Activated CD4-positive, alpha-beta memory T cell treated with anti-CD3 and anti-CD28 coated beads for 36 hours (primary cell): Measurements from ENCODE around the gene FTO. TPM values are rescaled to one million over a fixed set of nuclear protein-coding genes. Genes with fewer than 3 reads are reported as not detected.

Experiments used
- CTCF ChIA-PET: fragments of 350-600 bp; sonication (Branson Sonifier 250); formaldehyde crosslinking; loops from one replicate; lab custom pipeline; 2021; ENCODE audit warnings: antibody characterized with exemption, inconsistent platforms; lab: Charles Lee
- POLR2A ChIA-PET: fragments of 350-600 bp; sonication (Branson Sonifier 250); formaldehyde crosslinking; loops from one replicate; lab custom pipeline; 2021; ENCODE audit warnings: antibody characterized with exemption; lab: Charles Lee
- DNase-seq: peaks from one replicate; pipeline ENCODE4 v3.0.0-alpha.2; 2020
- H3K27ac Mint-ChIP-seq: one replicate; pipeline ENCODE4 v1.8.0; 2021; ENCODE audit warnings: mixed read lengths
- H3K27me3 Mint-ChIP-seq: one replicate; pipeline ENCODE4 v1.8.0; 2021; ENCODE audit warnings: mixed read lengths
- H3K36me3 Mint-ChIP-seq: one replicate; pipeline ENCODE4 v1.8.0; 2021; ENCODE audit warnings: mixed read lengths
- H3K4me1 Mint-ChIP-seq: one replicate; pipeline ENCODE4 v1.8.0; 2021; ENCODE audit warnings: low read depth, mixed read lengths
- H3K4me3 Mint-ChIP-seq: one replicate; pipeline ENCODE4 v1.8.0; 2021; ENCODE audit warnings: mild to moderate bottlenecking, mixed read lengths
- H3K9me3 Mint-ChIP-seq: one replicate; pipeline ENCODE4 v1.8.0; 2021; ENCODE audit warnings: mixed read lengths
- intact Hi-C: fragments of 100-400 bp; cut with micrococcal nuclease; formaldehyde crosslinking; loops from one replicate; pipeline ENCODE4 v1.15.1; 2023
- total RNA-seq, 2 experiments: library from RNA; stranded (reverse); gene quantifications; one replicate each; pipeline ENCODE4 v1.2.3, GENCODE V29; 2021

The FTO gene
- total RNA-seq, 2 experiments from 2014 or later: 50.7 to 53.1 TPM

DNA sequence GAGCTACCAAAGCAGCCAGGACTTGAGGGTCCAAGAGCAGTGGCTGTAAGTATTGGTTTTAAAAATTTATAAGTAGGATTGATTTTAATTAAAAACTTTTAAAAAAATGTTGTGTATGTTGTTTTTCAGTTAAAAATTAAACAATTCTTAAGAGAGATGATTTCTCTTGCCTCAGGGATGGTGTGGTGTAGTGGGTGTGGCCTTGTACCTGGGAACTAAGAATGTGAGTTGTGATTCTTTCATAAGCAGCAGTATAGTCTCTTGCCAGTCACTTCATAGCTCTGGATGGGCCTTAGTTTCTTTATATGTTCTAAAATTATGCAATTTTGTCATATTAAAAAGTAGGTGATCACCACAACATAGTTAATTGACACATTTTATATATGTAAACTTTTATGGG, 99.5 kb downstream of the FTO start:
- H3K4me1 Mint-ChIP-seq: peaks cover 26% of the 10 kb centered on the region
- peaks cover 6% of the 10 kb centered on the region for H3K9me3 Mint-ChIP-seq
- H3K27me3 Mint-ChIP-seq: no peaks in the 10 kb centered on the region
- CTCF ChIA-PET: no interaction called here
- no peak for DNase-seq
- H3K27ac Mint-ChIP-seq: no peak overlapping the region
- POLR2A ChIA-PET: no interaction called here
- intact Hi-C loops: no loop called here
- H3K36me3 Mint-ChIP-seq: peaks cover 11% of the 10 kb centered on the region
- no peak overlapping the region for H3K4me3 Mint-ChIP-seq

DNA sequence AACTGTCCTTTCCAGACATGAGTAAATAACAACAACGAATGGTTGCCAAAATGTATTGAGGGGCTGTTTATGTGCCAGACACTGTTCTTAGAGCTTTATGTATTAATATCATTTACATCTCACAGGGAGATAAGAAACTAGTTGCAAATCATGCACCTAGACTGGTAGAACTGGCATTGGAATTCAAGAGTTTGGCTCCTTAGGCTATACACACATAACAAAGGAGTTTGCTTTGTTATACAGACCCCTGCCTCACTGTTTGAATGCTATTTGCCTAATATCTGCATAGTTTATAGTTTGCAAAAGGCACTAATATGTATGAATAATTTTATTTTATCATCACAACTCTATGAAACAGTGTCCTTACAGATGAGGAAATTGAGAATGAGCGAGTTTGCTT, 100.0 kb downstream of the FTO start:
- no peak overlapping the region for H3K4me3 Mint-ChIP-seq
- H3K9me3 Mint-ChIP-seq: peaks cover 6% of the 10 kb centered on the region
- no peak for DNase-seq
- intact Hi-C loops: no loop called here
- no peaks in the 10 kb centered on the region for H3K27me3 Mint-ChIP-seq
- ChIA-PET POLR2A (no interaction called here), CTCF (no interaction called here)
- no peak overlapping the region for H3K27ac Mint-ChIP-seq
- peaks cover 9% of the 10 kb centered on the region for H3K36me3 Mint-ChIP-seq
- H3K4me1 Mint-ChIP-seq: peaks cover 29% of the 10 kb centered on the region

DNA sequence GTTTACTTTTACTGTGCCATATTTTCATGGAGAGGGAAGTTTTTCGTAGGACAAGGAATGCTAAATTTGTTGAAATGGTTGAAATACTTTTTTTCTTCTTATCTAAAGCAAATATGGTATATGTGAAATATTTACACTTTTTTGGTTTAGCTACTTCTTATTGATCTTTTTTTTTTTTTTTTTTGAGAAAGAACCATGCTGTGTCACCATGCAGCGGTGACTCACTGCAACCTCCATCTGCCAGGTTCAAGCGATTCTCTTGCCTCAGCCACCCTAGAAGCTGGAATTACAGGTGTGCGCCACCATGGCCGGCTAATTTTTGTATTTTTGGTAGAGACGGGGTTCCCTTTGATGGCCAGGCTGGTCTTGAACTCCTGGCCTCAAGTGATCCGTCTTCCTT, 100.5 kb downstream of the FTO start:
- peaks cover 31% of the 10 kb centered on the region for H3K4me1 Mint-ChIP-seq
- H3K27ac Mint-ChIP-seq: no peak overlapping the region
- H3K9me3 Mint-ChIP-seq: peaks cover 6% of the 10 kb centered on the region
- intact Hi-C loops: no loop called here
- H3K36me3 Mint-ChIP-seq: peaks cover 9% of the 10 kb centered on the region
- CTCF ChIA-PET: interaction anchor here (0.6 kb wide), 1 partner anchor 20 kb away, joined by 3 read pairs; no protein-coding TSS in a partner anchor
- H3K4me3 Mint-ChIP-seq: no peak overlapping the region
- DNase-seq: no peak
- POLR2A ChIA-PET: no interaction called here
- no peaks in the 10 kb centered on the region for H3K27me3 Mint-ChIP-seq

DNA sequence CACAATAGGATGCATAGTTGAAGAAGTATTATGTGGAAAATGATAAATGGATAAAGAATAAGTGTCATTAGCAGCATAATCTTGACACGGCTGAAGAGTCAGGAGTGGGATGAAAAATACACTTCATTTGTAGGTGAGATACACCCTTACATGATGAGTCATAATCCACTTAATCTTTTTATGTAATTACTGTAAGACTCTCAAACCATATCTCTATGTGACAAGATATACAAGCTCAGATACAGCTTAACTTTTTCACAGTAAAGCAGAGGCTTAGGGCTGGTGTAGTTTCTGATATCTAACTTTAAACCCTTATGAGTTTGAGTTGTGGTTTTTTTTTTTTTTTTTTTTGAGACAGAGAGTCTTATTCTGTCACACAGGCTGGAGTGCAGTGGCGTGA, 101.2 kb downstream of the FTO start:
- DNase-seq: no peak
- ChIA-PET CTCF (interaction anchor here (0.6 kb wide), 1 partner anchor 20 kb away, joined by 3 read pairs; no protein-coding TSS in a partner anchor), POLR2A (no interaction called here)
- Mint-ChIP-seq H3K4me3 (no peak overlapping the region), H3K27me3 (no peaks in the 10 kb centered on the region), H3K4me1 (peaks cover 31% of the 10 kb centered on the region), H3K36me3 (peaks cover 11% of the 10 kb centered on the region), H3K27ac (no peak overlapping the region), H3K9me3 (peaks cover 4% of the 10 kb centered on the region)
- intact Hi-C loops: no loop called here

DNA sequence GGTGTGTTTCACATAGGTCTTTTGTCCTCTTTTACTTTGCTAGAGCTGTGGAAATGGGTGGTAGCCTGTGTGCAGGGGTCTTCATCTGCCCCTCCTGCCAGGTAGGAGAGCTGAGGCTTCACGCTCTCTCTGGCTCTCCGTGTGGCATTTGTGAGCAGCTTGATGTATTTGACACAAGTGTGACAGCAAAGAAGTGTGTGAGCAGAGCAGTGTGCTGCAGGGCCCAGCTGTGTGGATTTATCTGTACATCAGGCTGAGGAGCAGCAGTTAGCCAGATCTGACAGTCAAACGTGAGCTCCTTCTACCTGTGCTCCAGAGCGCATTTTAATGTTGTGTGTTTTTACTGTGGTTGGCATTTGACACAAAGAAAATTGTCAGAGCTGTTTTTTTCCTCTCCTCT, 101.8 kb downstream of the FTO start:
- Mint-ChIP-seq H3K4me1 (peaks cover 33% of the 10 kb centered on the region), H3K27me3 (no peaks in the 10 kb centered on the region), H3K27ac (no peak overlapping the region), H3K9me3 (peaks cover 4% of the 10 kb centered on the region), H3K36me3 (peaks cover 16% of the 10 kb centered on the region), H3K4me3 (no peak overlapping the region)
- ChIA-PET CTCF (no interaction called here), POLR2A (no interaction called here)
- no peak for DNase-seq
- intact Hi-C loops: no loop called here

DNA sequence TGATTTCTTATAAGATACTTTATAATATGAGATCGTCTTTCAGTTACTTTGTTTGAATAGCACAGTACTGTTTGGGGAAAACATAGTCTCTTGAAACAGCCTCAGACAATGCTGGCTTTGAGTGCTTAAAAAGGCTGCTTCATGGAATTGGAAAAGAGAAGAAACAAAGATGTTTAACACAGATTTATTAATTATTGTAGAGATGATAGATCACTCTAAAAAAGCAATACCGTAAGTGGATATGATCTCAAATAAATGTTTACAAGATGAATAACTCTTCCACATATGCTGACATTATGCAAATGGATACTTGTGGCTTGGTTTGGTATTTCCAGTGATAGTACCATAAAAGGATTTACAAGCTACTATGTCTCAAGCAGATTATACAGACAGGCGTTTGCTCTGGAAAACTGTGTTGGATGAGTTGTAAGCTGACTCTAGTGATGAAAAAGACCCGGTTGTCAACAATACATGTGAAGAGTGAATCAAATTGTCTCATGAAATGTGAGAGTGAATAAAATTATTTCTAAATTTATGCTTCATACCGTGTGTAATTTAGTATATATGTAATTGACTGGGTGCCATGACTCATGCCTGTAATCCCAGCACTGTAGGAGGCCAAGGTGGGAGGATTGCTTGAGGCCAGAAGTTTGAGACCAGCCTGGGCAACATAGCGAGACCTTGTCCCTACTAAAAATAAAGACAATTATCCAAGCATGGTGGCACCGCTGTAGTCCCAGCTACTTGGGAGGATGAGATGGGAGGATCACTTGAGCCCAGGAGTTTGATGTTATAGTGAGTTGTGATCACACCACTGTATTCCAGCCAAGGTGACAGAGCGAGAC, 105.4 kb downstream of the FTO start:
- peaks cover 22% of the 10 kb centered on the region for H3K4me1 Mint-ChIP-seq
- POLR2A ChIA-PET: no interaction called here

DNA sequence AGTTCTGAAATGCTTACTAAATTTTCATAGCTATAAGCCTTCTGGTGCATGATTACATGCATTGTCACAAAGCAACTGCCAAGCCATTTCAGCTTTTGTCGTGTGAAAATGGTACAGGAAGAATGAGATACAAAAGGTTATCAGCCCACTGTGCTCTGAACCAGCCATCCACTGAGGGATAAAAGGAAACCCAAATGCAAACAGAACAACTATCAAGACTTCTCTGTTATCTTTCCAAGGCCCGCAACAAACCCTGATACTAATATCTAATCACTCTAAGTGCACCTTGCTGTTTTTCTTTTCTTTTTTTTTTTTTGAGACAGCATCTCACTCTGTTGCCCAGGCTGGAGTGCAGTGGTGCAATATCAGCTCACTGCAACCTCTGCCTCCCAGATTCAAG, 109.0 kb downstream of the FTO start:
- Mint-ChIP-seq H3K4me1 (peaks cover 6% of the 10 kb centered on the region), H3K9me3 (no peaks in the 10 kb centered on the region), H3K27ac (no peak overlapping the region), H3K36me3 (peaks cover 28% of the 10 kb centered on the region), H3K27me3 (no peaks in the 10 kb centered on the region), H3K4me3 (no peak overlapping the region)
- POLR2A ChIA-PET: no interaction called here
- CTCF ChIA-PET: no interaction called here
- intact Hi-C loops: no loop called here
- no peak for DNase-seq

More for the DNA sequence above, 105.4 kb downstream of the FTO start:
- intact Hi-C loops: no loop called here
- Mint-ChIP-seq H3K9me3 (no peaks in the 10 kb centered on the region), H3K27me3 (no peaks in the 10 kb centered on the region), H3K4me3 (no peak overlapping the region), H3K36me3 (peaks cover 20% of the 10 kb centered on the region), H3K27ac (no peak overlapping the region)
- CTCF ChIA-PET: no interaction called here
- DNase-seq: no peak

DNA sequence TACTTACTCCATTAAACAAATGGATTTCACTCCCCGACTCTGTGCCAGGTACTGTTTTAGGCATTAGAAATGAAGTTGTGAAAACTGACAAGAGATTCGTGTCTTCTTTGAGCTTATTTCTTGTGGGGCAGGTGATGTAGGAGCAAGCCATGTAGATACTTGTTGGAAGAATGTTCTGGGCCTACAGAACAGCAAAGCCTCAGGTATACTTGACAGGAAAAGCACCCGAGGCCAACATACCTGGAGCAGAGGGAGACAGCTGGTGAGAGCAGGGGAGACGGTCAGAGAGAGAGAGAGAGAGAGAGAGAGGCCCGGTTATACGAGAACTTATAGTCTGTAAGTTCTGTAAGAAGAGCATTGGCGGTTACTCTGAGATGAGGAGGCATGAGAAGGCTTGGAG, 110.8 kb downstream of the FTO start:
- Mint-ChIP-seq H3K4me1 (peaks cover 3% of the 10 kb centered on the region), H3K9me3 (no peaks in the 10 kb centered on the region), H3K4me3 (no peak overlapping the region), H3K27ac (no peak overlapping the region), H3K36me3 (peaks cover 28% of the 10 kb centered on the region), H3K27me3 (no peaks in the 10 kb centered on the region)
- POLR2A ChIA-PET: no interaction called here
- DNase-seq: no peak
- intact Hi-C loops: no loop called here
- CTCF ChIA-PET: no interaction called here

DNA sequence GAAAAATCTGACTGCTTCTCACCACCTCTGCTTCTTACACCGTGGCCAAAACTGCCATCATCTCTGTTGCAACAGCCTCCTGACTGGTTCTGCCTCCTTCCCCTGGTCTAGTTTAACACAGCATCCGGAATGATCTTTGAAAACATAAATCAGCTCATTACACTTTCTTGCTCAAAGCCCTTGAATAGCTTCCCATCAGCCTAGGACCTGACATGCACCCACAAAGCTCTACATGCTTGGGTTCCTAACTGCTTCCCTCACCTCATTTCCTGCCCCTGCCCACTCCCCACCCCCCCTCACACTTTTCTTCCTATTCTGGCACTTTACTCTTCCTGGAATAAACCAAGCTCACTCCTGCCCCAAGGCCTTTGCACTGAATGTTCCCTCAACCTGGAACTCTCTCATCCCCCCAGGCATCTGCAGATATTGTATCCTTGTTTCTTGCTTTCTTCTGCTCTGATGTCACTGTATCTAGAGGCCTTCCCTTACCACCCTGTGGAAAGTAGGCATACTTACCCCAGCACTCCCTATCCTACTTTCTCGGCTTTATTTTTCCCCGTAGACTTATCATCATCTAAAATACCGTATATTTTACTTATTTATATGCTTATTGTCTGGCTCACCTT, 112.4 kb downstream of the FTO start:
- no peaks in the 10 kb centered on the region for H3K27me3 Mint-ChIP-seq
- H3K9me3 Mint-ChIP-seq: no peaks in the 10 kb centered on the region
- H3K36me3 Mint-ChIP-seq: peaks cover 16% of the 10 kb centered on the region
- intact Hi-C loops: no loop called here
- H3K4me3 Mint-ChIP-seq: no peak overlapping the region
- no peak for DNase-seq
- CTCF ChIA-PET: interaction anchor here (1.5 kb wide), 1 partner anchor 9 kb away, joined by 3 read pairs; no protein-coding TSS in a partner anchor
- POLR2A ChIA-PET: no interaction called here
- H3K4me1 Mint-ChIP-seq: peaks cover 9% of the 10 kb centered on the region
- no peak overlapping the region for H3K27ac Mint-ChIP-seq

DNA sequence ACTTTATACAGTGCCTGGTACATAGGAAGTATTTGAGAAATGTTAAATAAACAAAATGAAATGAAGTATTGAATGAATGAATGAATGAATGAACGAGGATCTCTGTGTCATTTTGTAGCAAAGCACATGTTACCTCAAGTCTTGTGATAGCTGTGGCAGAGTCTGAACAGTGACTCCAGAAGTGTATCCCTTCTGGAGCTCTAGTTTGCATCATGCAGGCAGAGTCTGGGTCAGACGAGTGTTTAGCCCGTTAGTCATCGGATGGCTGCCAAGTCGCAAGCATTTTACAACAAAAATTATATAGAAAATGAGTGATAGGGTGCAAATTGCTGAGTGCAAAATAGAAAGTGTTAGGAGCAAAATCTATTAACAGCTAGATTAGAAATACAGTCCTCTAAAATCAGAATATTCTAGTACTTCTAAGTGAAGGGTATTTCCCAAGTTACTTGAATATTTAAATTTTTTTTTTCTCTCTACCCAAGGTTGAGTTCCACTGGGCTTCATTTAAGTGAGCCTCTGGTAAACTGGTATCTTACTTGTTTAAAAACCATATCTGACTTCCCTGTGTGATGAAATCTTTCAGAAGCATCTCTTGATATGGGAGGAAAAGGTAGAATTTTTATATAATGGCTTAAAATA, 113.3 kb downstream of the FTO start:
- ChIA-PET CTCF (interaction anchor here (1.5 kb wide), 1 partner anchor 8 kb away, joined by 3 read pairs; no protein-coding TSS in a partner anchor), POLR2A (no interaction called here)
- Mint-ChIP-seq H3K9me3 (no peaks in the 10 kb centered on the region), H3K27ac (no peak overlapping the region), H3K36me3 (peaks cover 14% of the 10 kb centered on the region), H3K4me1 (peaks cover 18% of the 10 kb centered on the region), H3K27me3 (no peaks in the 10 kb centered on the region), H3K4me3 (no peak overlapping the region)
- DNase-seq: no peak
- intact Hi-C loops: no loop called here

DNA sequence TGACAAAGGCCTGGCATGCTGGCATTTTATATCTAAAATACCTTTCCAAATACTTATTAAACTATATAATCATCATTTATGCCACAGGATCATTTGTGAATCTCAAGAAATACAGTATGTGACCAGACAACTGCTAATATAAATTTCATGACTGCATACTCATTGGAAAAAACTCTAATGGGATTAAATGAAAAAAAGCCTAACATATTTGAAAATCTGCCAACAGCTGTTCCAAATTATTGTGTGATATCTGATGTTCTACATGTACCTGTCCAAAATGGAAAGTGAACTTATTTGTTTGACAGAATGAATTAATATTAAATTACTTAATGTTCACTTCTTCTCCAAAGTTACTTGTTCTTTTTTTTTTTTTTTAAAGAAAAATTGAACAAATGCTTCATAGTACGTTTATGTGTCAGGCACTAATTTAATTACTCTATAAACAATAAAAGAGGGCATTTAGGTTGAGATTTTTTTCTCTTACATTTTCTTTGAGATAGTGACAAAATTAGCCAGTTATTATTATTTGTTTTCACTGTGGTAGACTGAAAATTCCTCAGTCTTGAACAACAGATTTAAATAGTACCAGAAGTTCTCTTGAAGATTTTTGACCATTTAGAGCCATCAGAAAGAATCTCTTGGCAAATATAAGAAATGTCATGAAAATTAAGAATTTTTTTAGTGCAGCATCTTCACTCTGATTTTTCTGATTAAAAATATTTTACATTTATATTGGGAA, 114.0 kb downstream of the FTO start:
- H3K36me3 Mint-ChIP-seq: peaks cover 14% of the 10 kb centered on the region
- POLR2A ChIA-PET: no interaction called here
- intact Hi-C loops: no loop called here
- no peaks in the 10 kb centered on the region for H3K9me3 Mint-ChIP-seq
- H3K4me3 Mint-ChIP-seq: no peak overlapping the region
- peaks cover 19% of the 10 kb centered on the region for H3K4me1 Mint-ChIP-seq
- H3K27me3 Mint-ChIP-seq: no peaks in the 10 kb centered on the region
- CTCF ChIA-PET: interaction anchor here (1.5 kb wide), 1 partner anchor 8 kb away, joined by 3 read pairs; no protein-coding TSS in a partner anchor
- no peak for DNase-seq
- no peak overlapping the region for H3K27ac Mint-ChIP-seq
